ENCODE results near the gene C5orf63. TPM values are rescaled to one million over a fixed set of nuclear protein-coding genes. Genes with fewer than 3 reads are reported as not detected.

C5orf63 gene
- total and polyA plus RNA-seq, 2 of the 8 experiments (the other 6 are each of a cell fraction or from before 2014, with no cell fraction given), result 0.67 to 0.71 TPM

DNA sequence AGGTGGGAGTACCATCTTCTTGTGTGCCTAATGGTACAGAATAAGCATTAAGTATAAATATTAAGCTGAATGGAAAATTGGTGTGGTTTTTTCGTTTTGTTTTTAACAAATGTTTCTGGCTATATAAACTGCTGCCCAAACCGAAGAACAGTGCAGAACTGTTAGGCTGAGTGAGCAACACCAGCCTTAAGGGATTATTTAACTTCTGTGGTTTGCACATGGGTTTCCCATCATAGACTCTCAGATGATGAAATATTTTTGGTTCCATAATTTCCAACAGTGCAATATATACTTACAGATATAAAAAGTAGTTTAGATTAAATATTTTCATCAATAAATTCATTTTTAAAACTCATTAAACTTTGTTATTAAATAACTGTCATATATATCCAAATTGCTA is 16.4 kb downstream of the C5orf63 start (continued):
- TF ChIP-seq BRCA1 (IDR thresholded peaks at IDR 0.05; ENCODE audit: low read depth, low read length) (no peak), CHD2 (IDR thresholded peaks at IDR 0.05; ENCODE audit: low read length) (no peak), EGR1 (IDR thresholded peaks at IDR 0.05; ENCODE audit: borderline replicate concordance, low read depth, low read length) (no peak), YY1 (IDR thresholded peaks at IDR 0.05; ENCODE audit: low read depth, low read length) (no peak), SP4 (IDR thresholded peaks at IDR 0.05; ENCODE audit: low read length) (no peak)

All from H1 (cell line).